Measurements from ENCODE around the gene COL18A1. TPM values are rescaled to one million over a fixed set of nuclear protein-coding genes. Genes with fewer than 3 reads are reported as not detected.
A peak's percentile ranks its signal among the peaks of the same experiment; 100 is the strongest.

Gene COL18A1
- polyA plus RNA-seq, 1 of the 3 experiments (the other 2 are of a cell fraction), result 118 TPM

DNA sequence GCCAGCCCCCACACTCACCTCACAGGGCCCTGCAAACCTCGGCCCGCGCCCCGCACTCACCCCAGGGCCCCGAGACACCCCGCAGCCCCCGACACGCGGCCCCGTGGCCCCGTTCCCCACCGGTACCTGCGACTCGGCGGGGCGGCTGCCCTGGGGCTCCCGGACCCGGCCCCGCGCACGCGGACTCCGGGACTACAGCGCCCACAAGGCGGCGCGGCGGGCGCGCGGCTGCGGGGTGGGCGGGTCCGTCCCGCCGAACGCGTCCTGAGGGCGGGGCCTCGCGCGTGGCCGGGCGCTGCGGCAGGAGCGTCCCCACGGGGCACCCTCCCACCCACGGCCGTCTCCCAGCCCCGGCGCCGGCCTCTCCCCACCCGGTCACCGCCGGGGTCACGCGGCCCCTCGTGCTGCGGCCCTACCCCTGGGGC, 137.3 kb downstream of the COL18A1 start, which contains the start of gene SLC19A1 (continued):
- TF ChIP-seq, protein P1, sequence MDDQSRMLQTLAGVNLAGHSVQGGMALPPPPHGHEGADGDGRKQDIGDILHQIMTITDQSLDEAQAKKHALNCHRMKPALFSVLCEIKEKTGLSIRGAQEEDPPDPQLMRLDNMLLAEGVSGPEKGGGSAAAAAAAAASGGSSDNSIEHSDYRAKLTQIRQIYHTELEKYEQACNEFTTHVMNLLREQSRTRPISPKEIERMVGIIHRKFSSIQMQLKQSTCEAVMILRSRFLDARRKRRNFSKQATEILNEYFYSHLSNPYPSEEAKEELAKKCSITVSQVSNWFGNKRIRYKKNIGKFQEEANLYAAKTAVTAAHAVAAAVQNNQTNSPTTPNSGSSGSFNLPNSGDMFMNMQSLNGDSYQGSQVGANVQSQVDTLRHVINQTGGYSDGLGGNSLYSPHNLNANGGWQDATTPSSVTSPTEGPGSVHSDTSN (IDR thresholded peaks at IDR 0.05), result no peak
- TF ChIP-seq RCOR1 (IDR thresholded peaks at IDR 0.05; ENCODE audit: low read length) (no peak), FOSL2 (IDR thresholded peaks at IDR 0.05; ENCODE audit: borderline replicate concordance, low read depth) (no peak), POLR2AphosphoS5 (IDR thresholded peaks at IDR 0.05; ENCODE audit: low read depth, low read length) (no peak), NRF1 (IDR thresholded peaks at IDR 0.05; ENCODE audit: low read depth, low read length) (peak; percentile 58), MXI1 (IDR thresholded peaks at IDR 0.05; ENCODE audit: low read depth, low read length) (peak; percentile 55; the same call in 1 of the 2 replicates), NFIC (IDR thresholded peaks at IDR 0.05; ENCODE audit: borderline replicate concordance) (no peak)

DNA sequence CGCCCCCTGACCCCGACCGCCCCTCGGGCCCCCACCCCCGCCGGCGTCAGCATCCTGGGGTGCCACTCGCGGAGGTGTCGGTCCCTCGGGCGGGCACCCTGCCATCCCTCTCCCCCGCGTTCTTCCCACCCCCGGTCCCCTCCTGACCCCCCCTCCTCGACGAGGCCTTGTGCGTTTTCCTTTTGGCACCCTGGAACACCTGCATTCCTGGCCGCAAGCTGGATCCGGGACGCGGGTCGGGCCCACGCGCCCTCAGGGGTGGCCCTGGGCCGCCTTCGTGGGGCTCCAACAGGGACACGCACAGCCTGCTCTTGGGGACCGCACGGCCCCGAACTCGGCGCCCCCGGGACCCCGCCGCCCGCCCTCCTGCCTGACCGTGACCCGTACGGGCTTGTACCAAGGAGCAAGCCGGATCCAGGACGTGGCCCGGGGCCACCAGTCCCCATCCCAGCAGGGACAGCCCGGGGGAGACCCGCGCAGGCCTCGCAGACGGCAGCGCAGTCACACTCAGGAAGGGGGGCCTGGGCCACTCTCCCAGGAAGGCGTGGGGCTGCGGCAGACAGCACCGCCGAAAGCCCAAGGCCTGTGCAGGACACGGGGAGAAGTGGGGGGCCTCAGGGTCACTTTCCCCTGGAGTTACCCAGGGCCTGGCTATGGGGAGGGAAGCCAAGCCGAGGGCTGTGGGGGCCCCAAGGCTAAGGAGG, 137.9 kb downstream of the COL18A1 start:
- TF ChIP-seq NRF1 (IDR thresholded peaks at IDR 0.05; ENCODE audit: low read depth, low read length), result no peak
- TF ChIP-seq RCOR1 (IDR thresholded peaks at IDR 0.05; ENCODE audit: low read length), result no peak
- TF ChIP-seq, protein P2, sequence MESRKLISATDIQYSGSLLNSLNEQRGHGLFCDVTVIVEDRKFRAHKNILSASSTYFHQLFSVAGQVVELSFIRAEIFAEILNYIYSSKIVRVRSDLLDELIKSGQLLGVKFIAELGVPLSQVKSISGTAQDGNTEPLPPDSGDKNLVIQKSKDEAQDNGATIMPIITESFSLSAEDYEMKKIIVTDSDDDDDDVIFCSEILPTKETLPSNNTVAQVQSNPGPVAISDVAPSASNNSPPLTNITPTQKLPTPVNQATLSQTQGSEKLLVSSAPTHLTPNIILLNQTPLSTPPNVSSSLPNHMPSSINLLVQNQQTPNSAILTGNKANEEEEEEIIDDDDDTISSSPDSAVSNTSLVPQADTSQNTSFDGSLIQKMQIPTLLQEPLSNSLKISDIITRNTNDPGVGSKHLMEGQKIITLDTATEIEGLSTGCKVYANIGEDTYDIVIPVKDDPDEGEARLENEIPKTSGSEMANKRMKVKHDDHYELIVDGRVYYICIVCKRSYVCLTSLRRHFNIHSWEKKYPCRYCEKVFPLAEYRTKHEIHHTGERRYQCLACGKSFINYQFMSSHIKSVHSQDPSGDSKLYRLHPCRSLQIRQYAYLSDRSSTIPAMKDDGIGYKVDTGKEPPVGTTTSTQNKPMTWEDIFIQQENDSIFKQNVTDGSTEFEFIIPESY (IDR thresholded peaks at IDR 0.05; ENCODE audit: borderline replicate concordance, low read depth), result no peak
- TF ChIP-seq, protein P1 (IDR thresholded peaks at IDR 0.05), result no peak
- TF ChIP-seq, protein P3, sequence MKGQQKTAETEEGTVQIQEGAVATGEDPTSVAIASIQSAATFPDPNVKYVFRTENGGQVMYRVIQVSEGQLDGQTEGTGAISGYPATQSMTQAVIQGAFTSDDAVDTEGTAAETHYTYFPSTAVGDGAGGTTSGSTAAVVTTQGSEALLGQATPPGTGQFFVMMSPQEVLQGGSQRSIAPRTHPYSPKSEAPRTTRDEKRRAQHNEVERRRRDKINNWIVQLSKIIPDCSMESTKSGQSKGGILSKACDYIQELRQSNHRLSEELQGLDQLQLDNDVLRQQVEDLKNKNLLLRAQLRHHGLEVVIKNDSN (IDR thresholded peaks at IDR 0.05; ENCODE audit: borderline replicate concordance, low read depth), result no peak
- no peak for TF ChIP-seq YY1 (IDR thresholded peaks at IDR 0.05; ENCODE audit: low read depth)
- no peak for TF ChIP-seq FOXJ3 (CRISPR knock-in tag; IDR thresholded peaks at IDR 0.05)
- TF ChIP-seq MEF2A (IDR thresholded peaks at IDR 0.05; ENCODE audit: borderline replicate concordance, low read depth), result no peak
- no peak for TF ChIP-seq RXRA (IDR thresholded peaks at IDR 0.05; ENCODE audit: borderline replicate concordance, low read depth)
- TF ChIP-seq SIN3A (IDR thresholded peaks at IDR 0.05; ENCODE audit: borderline replicate concordance, low read depth, low read length), result no peak
- TF ChIP-seq SMC3 (IDR thresholded peaks at IDR 0.05; ENCODE audit: low read depth, low read length), result no peak
- H2AFZ ChIP-seq (ENCODE audit: low read depth), result no peak overlapping the region
- H3K79me2 ChIP-seq (ENCODE audit: insufficient read depth), result peaks cover 21% of the 10 kb centered on the region; the same call in 1 of the 2 replicates
- H3K9me2 ChIP-seq, result no peaks in the 10 kb centered on the region
- peaks cover 0 to 36% of the 10 kb centered on the region in 2 experiments; a peak in 1 of 4 replicates for H3K4me1 ChIP-seq (ENCODE audit: control insufficient read depth in 1 of 2, insufficient read depth in 2 of 2, low read depth in 1 of 2, low read length in 1 of 2)
- no peaks in the 10 kb centered on the region for H4K20me1 ChIP-seq (ENCODE audit: insufficient read depth)
- CTCF ChIA-PET, result interaction anchor here (1.1 to 1.9 kb wide), 3 partner anchors 13 to 278 kb away, joined by 3 to 13 read pairs (median 5); no protein-coding TSS in a partner anchor
- H3F3A ChIP-seq (replicated peaks; ENCODE audit: insufficient read depth), result no peaks in the 10 kb centered on the region
- WGBS (ENCODE audit: low lambda C conversion rate), result 84% methylated on average over 6 of the region's 55 CpGs
- peak overlapping the region; percentile 76 for H3K4me2 ChIP-seq
- peak overlapping the region in 1 of 2 experiments; percentile 28; a peak in 1 of 4 replicates for H3K27ac ChIP-seq (ENCODE audit: low read depth in 2 of 2, low read length in 1 of 2)
- H3K9ac ChIP-seq, result peak overlapping the region; percentile 14; the same call in 1 of the 2 replicates
- no peaks in the 10 kb centered on the region for H3K9me3 ChIP-seq
- H3K4me3 ChIP-seq (ENCODE audit: low read depth in 2 of 2, low read length in 1 of 2), result peak overlapping the region; percentile 64 to 66
- POLR2A ChIA-PET, result no interaction called here
- DNase-seq, result peak; percentile 62
- H3K36me3 ChIP-seq (replicated peaks in 1 of 2; ENCODE audit: control insufficient read depth in 1 of 2, insufficient read depth in 2 of 2, low read length in 1 of 2), result peaks cover 0 to 4% of the 10 kb centered on the region in 2 experiments
- no peaks in the 10 kb centered on the region for H3K27me3 ChIP-seq (ENCODE audit: insufficient read depth)
